CD14-positive monocyte (primary cell): ENCODE results near the gene FHOD3. TPM values are rescaled to one million over a fixed set of nuclear protein-coding genes. Genes with fewer than 3 reads are reported as not detected.

ENCODE experiments used
- DNase-seq, 3 donors: peaks; one replicate each; pipeline ENCODE4 v3.0.0-alpha.2; 2011 to 2022
- H2AFZ ChIP-seq: 2 replicates; pipeline ENCODE4 v1.6.0; 2012; ENCODE audit warnings: mild to moderate bottlenecking, low read depth, low read length, inconsistent platforms; ENCODE audit not compliant: insufficient read depth, poor library complexity, severe bottlenecking
- H3K27ac ChIP-seq, 2 donors: 1 replicate in 1 of 2; 2 replicates in 1 of 2; pipeline ENCODE4 v1.5.1; 2012 to 2013; ENCODE audit warnings: low read length in 2 of 2, control low read depth in 1 of 2, inconsistent platforms in 1 of 2, low read depth in 1 of 2, mild to moderate bottlenecking in 1 of 2
- H3K27me3 ChIP-seq, 2 donors: one replicate each; pipeline versions ENCODE4 v1.6.0 to v1.6.1; 2011 to 2013; ENCODE audit warnings: low read length in 2 of 2; ENCODE audit not compliant: control insufficient read depth in 2 of 2, insufficient read depth in 2 of 2
- H3K36me3 ChIP-seq, 2 donors: replicated peaks in 1 of 2; 1 replicate in 1 of 2; 2 replicates in 1 of 2; pipeline versions ENCODE4 v1.5.1 to v1.6.1; 2012 to 2013; ENCODE audit warnings: low read length in 2 of 2, control low read depth in 1 of 2, inconsistent platforms in 1 of 2, mild to moderate bottlenecking in 1 of 2; ENCODE audit not compliant: insufficient read depth in 2 of 2, control insufficient read depth in 1 of 2
- H3K4me1 ChIP-seq, 2 donors: 1 replicate in 1 of 2; 2 replicates in 1 of 2; pipeline versions ENCODE4 v1.5.1 to v1.6.1; 2012 to 2013; ENCODE audit warnings: low read length in 2 of 2, control low read depth in 1 of 2, inconsistent platforms in 1 of 2, mild to moderate bottlenecking in 1 of 2, moderate library complexity in 1 of 2; ENCODE audit not compliant: insufficient read depth in 2 of 2, control insufficient read depth in 1 of 2
- H3K4me2 ChIP-seq: replicated peaks from 2 replicates; pipeline ENCODE3; 2012; ENCODE audit warnings: low read length, moderate library complexity, mild to moderate bottlenecking; ENCODE audit not compliant: poor library complexity, severe bottlenecking; ENCODE audit errors: extremely low read depth
- H3K4me3 ChIP-seq, 3 experiments: fragments of 200-600 bp in 1 of 3; sonication (generic) in 1 of 3; replicated peaks in 1 of 3; 1 replicate in 2 of 3; 2 replicates in 1 of 3; pipeline ENCODE4 v1.5.1; 2011 to 2013; ENCODE audit warnings: low read length in 3 of 3, mild to moderate bottlenecking in 3 of 3, control low read depth in 2 of 3, low read depth in 2 of 3, inconsistent platforms in 1 of 3, moderate library complexity in 1 of 3
- H3K79me2 ChIP-seq: 2 replicates; pipeline ENCODE4 v1.6.0; 2012; ENCODE audit warnings: mild to moderate bottlenecking, control low read depth, inconsistent platforms, low read length, moderate library complexity; ENCODE audit not compliant: insufficient read depth
- H3K9ac ChIP-seq: 2 replicates; pipeline ENCODE4 v1.6.0; 2017; ENCODE audit warnings: low read length, mild to moderate bottlenecking; ENCODE audit not compliant: insufficient read depth, poor library complexity, severe bottlenecking
- H3K9me3 ChIP-seq, 2 donors: replicated peaks in 1 of 2; 1 replicate in 1 of 2; 2 replicates in 1 of 2; pipeline versions ENCODE4 v1.5.1 to v1.6.1; 2012 to 2013; ENCODE audit warnings: low read length in 2 of 2, control low read depth in 1 of 2; ENCODE audit not compliant: control insufficient read depth in 1 of 2, insufficient read depth in 1 of 2
- H4K20me1 ChIP-seq: 2 replicates; pipeline ENCODE4 v1.6.0; 2012; ENCODE audit warnings: mild to moderate bottlenecking, low read length, control low read depth, moderate library complexity; ENCODE audit not compliant: insufficient read depth
- H3K27ac Mint-ChIP-seq, 7 donors: one replicate each; pipeline ENCODE4 v1.8.0; 2020; ENCODE audit warnings: mild to moderate bottlenecking in 7 of 7, mixed read lengths in 7 of 7, moderate library complexity in 6 of 7, inconsistent platforms in 2 of 7
- H3K27me3 Mint-ChIP-seq, 3 donors: one replicate each; pipeline ENCODE4 v1.8.0; 2021 to 2022; ENCODE audit warnings: low read depth in 3 of 3, mild to moderate bottlenecking in 3 of 3, mixed read lengths in 3 of 3, moderate library complexity in 3 of 3, inconsistent platforms in 1 of 3
- H3K36me3 Mint-ChIP-seq, 2 donors: one replicate each; pipeline ENCODE4 v1.8.0; 2020; ENCODE audit warnings: mixed read lengths in 2 of 2, inconsistent platforms in 1 of 2, mild to moderate bottlenecking in 1 of 2
- H3K4me1 Mint-ChIP-seq: one replicate; pipeline ENCODE4 v1.8.0; 2020; ENCODE audit warnings: mild to moderate bottlenecking, mixed read lengths
- H3K4me3 Mint-ChIP-seq, 2 donors: one replicate each; pipeline ENCODE4 v1.8.0; 2020; ENCODE audit warnings: mild to moderate bottlenecking in 2 of 2, mixed read lengths in 2 of 2, moderate library complexity in 1 of 2
- H3K9me3 Mint-ChIP-seq, 7 donors: one replicate each; pipeline ENCODE4 v1.8.0; 2020 to 2022; ENCODE audit warnings: mixed read lengths in 7 of 7, mild to moderate bottlenecking in 6 of 7, moderate library complexity in 6 of 7, inconsistent platforms in 2 of 7
- WGBS: methylation state at CpG from one replicate; pipeline ENCODE4 v1.1.5; 2013; ENCODE audit warnings: missing lambda C conversion rate; ENCODE audit not compliant: insufficient coverage; 5-methylcytosine and 5-hydroxymethylcytosine counted together
- intact Hi-C, 2 donors: fragments of 100-400 bp; cut with micrococcal nuclease; formaldehyde crosslinking; loops; one replicate each; pipeline versions ENCODE4 v1.15.0 to v1.15.1; 2023
- polyA plus RNA-seq, 3 donors: library from polyadenylated mRNA; depleted of rRNA in 1 of 3; unstranded in 2 of 3; stranded (reverse) in 1 of 3; fragments of 300-500 nt in 2 of 3; fragments of >200 nt in 1 of 3; fragmentation: Illumina TruSeq in 2 of 3; gene quantifications; 1 replicate in 2 of 3; 2 replicates in 1 of 3; pipeline ENCODE4 v1.2.3, GENCODE V29; 2012 to 2021
- TF ChIP-seq, protein P1 (sequence below): fragments of 200-600 bp; IDR thresholded peaks from one replicate; pipeline ENCODE4 v1.8.0; 2022; ENCODE audit warnings: antibody characterized with exemption, mild to moderate bottlenecking

The FHOD3 gene
- polyA plus RNA-seq, 3 donors, result not detected

DNA sequence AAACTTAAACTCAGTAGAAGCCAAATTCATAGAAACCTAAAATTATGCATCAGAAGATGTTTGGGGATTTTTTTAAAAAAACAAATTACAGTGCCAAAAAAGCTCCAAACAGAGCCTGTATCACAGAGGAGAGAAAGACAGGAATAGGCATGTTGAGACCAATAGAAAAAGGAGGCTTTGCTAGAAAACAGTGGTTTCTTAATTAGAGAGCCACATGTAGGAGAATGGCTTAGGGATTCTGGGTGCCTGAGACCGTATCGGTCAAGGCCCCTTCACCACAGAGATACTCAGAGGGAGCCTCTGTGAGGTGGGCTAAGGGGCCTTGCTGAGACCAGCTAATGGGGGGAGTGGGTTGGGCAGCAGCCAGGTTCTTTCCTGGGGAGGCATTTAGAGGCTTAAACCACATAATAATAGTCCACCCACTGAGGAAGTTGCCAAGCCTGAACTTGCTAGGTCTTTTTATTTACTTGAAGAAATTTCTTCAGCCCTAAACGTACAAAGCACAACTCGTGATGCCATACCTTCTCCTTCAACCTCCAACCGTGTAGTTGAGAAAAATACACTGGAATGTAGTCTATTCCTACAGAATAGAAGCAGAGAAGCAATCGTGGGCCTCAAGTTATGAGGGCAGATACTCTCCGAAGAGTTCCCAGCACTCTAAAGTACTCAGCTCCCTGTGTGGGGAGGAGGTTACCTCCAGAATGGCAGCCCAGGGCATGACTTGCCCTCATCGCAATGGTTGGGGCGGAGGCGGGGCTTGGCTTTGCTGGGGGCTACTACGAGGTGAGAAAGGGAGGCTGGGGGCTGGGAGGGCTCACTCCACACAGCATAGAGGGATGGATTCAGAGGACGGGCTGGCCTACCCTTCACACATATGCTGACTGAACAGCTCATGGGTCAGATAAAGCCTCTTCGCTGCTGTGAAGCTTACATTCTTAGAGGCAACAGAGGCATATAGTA is 293.4 kb downstream of the FHOD3 start:
- H3K27me3 ChIP-seq, result no peaks in the 10 kb centered on the region
- no peak overlapping the region for H3K27ac Mint-ChIP-seq
- H2AFZ ChIP-seq, result no peak overlapping the region
- H3K4me3 ChIP-seq, result no peak overlapping the region
- no peaks in the 10 kb centered on the region for H3K36me3 ChIP-seq
- DNase-seq, result no peak
- H3K4me3 Mint-ChIP-seq, result no peak overlapping the region
- no peak overlapping the region for H3K4me2 ChIP-seq
- no peaks in the 10 kb centered on the region for H3K36me3 Mint-ChIP-seq
- no peaks in the 10 kb centered on the region for H3K4me1 ChIP-seq
- WGBS, result 90% methylated on average over 2 of the region's 13 CpGs
- TF ChIP-seq, protein P1, sequence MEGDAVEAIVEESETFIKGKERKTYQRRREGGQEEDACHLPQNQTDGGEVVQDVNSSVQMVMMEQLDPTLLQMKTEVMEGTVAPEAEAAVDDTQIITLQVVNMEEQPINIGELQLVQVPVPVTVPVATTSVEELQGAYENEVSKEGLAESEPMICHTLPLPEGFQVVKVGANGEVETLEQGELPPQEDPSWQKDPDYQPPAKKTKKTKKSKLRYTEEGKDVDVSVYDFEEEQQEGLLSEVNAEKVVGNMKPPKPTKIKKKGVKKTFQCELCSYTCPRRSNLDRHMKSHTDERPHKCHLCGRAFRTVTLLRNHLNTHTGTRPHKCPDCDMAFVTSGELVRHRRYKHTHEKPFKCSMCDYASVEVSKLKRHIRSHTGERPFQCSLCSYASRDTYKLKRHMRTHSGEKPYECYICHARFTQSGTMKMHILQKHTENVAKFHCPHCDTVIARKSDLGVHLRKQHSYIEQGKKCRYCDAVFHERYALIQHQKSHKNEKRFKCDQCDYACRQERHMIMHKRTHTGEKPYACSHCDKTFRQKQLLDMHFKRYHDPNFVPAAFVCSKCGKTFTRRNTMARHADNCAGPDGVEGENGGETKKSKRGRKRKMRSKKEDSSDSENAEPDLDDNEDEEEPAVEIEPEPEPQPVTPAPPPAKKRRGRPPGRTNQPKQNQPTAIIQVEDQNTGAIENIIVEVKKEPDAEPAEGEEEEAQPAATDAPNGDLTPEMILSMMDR, result no peak
- no peaks in the 10 kb centered on the region for H3K79me2 ChIP-seq
- H3K4me1 Mint-ChIP-seq, result no peaks in the 10 kb centered on the region
- intact Hi-C loops, result no loop called here
- no peak overlapping the region for H3K27ac ChIP-seq
- no peaks in the 10 kb centered on the region for H4K20me1 ChIP-seq
- H3K27me3 Mint-ChIP-seq, result peaks cover 0 to 5% (median 3%) of the 10 kb centered on the region in 3 donors
- H3K9ac ChIP-seq, result no peak overlapping the region
- H3K9me3 Mint-ChIP-seq, result peaks cover 0 to 4% (median 0%) of the 10 kb centered on the region in 7 donors
- no peaks in the 10 kb centered on the region for H3K9me3 ChIP-seq

DNA sequence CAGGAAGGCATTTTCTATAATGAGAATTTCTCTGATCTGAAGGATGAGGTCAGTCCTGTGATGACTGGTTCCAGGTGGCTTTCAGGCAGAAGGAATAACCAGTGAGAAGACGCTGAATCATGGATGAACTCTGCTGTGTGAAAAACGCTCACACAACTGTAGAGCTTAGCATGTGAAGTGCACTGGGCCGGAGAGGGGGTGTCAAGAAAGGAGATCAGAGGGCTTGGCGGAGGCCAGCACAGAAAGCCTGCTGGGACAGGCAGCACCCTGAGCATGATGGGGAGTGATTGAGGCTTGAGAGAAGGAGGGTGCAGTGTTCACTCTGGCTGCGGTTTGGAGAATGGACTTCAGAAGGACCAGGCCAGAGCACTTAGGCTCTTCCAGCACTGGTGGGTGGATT is 294.8 kb downstream of the FHOD3 start:
- Histone ChIP-seq H3K27me3 (no peaks in the 10 kb centered on the region), H4K20me1 (no peaks in the 10 kb centered on the region), H2AFZ (no peak overlapping the region), H3K9ac (no peak overlapping the region), H3K4me1 (no peaks in the 10 kb centered on the region), H3K4me2 (no peak overlapping the region), H3K36me3 (no peaks in the 10 kb centered on the region), H3K4me3 (no peak overlapping the region), H3K9me3 (no peaks in the 10 kb centered on the region), H3K79me2 (no peaks in the 10 kb centered on the region), H3K27ac (no peak overlapping the region)
- intact Hi-C loops, result no loop called here
- WGBS, result 87% methylated on average over 5 of the region's 5 CpGs
- DNase-seq, result no peak
- H3K4me1 Mint-ChIP-seq, result no peaks in the 10 kb centered on the region
- peaks cover 0 to 4% (median 3%) of the 10 kb centered on the region in 3 donors for H3K27me3 Mint-ChIP-seq
- TF ChIP-seq, protein P1, result no peak
- H3K27ac Mint-ChIP-seq, result no peak overlapping the region
- H3K36me3 Mint-ChIP-seq, result no peaks in the 10 kb centered on the region
- peaks cover 0 to 1% (median 0%) of the 10 kb centered on the region in 7 donors for H3K9me3 Mint-ChIP-seq
- H3K4me3 Mint-ChIP-seq, result no peak overlapping the region
